ENCODE results near the gene SULT1B1.

SULT1B1 gene

GRCh38 chr4:69749771-69750170 lies 10.6 kb downstream of the SULT1B1 start:
- DNase-seq (ENCODE audit: low spot score): peak; percentile 31

GRCh38 chr4:69748173-69748572 lies 12.2 kb downstream of the SULT1B1 start:
- peak; percentile 35 for DNase-seq (ENCODE audit: low spot score)

- DNase-seq (ENCODE audit: low spot score): no peak
Observed at GRCh38 chr4:69744157-69744478, 16.3 kb downstream of the SULT1B1 start.

GRCh38 chr4:69743476-69744156 lies 16.8 kb downstream of the SULT1B1 start:
- no peak for DNase-seq (ENCODE audit: low spot score)

- no peak for DNase-seq (ENCODE audit: low spot score)
Observed at GRCh38 chr4:69742596-69742995, 17.8 kb downstream of the SULT1B1 start.

GRCh38 chr4:69738872-69739271 lies 21.5 kb downstream of the SULT1B1 start:
- no peak for DNase-seq (ENCODE audit: low spot score)

GRCh38 chr4:69735119-69735518 lies 25.3 kb downstream of the SULT1B1 start:
- DNase-seq (ENCODE audit: low spot score): no peak

- no peak for DNase-seq (ENCODE audit: low spot score)
Observed at GRCh38 chr4:69731847-69732246, 28.6 kb downstream of the SULT1B1 start.

GRCh38 chr4:69731241-69731640 lies 29.2 kb downstream of the SULT1B1 start:
- no peak for DNase-seq (ENCODE audit: low spot score)

- DNase-seq (ENCODE audit: low spot score): no peak
Observed at GRCh38 chr4:69730002-69730401, 30.4 kb downstream of the SULT1B1 start.

GRCh38 chr4:69727926-69728325 lies 32.5 kb downstream of the SULT1B1 start:
- DNase-seq (ENCODE audit: low spot score): no peak

GRCh38 chr4:69727426-69727825 lies 33.0 kb downstream of the SULT1B1 start:
- DNase-seq (ENCODE audit: low spot score): no peak

- DNase-seq (ENCODE audit: low spot score): no peak
Observed at GRCh38 chr4:69726971-69727370, 33.4 kb downstream of the SULT1B1 start.

- DNase-seq (ENCODE audit: low spot score): no peak
Observed at GRCh38 chr4:69718396-69719271, 41.8 kb downstream of the SULT1B1 start.

GRCh38 chr4:69717778-69718177 lies 42.6 kb downstream of the SULT1B1 start:
- DNase-seq (ENCODE audit: low spot score): no peak

GRCh38 chr4:69716654-69717053 lies 43.8 kb downstream of the SULT1B1 start:
- no peak for DNase-seq (ENCODE audit: low spot score)

- no peak for DNase-seq (ENCODE audit: low spot score)
Observed at GRCh38 chr4:69714086-69714485, 46.3 kb downstream of the SULT1B1 start.

- DNase-seq (ENCODE audit: low spot score): no peak
Observed at GRCh38 chr4:69713593-69713992, 46.8 kb downstream of the SULT1B1 start.

GRCh38 chr4:69710580-69710979 lies 49.8 kb downstream of the SULT1B1 start:
- DNase-seq (ENCODE audit: low spot score): no peak

GRCh38 chr4:69708211-69708610 lies 52.2 kb downstream of the SULT1B1 start:
- DNase-seq (ENCODE audit: low spot score): peak; percentile 11

- DNase-seq (ENCODE audit: low spot score): no peak
Observed at GRCh38 chr4:69707807-69708206, 52.6 kb downstream of the SULT1B1 start.

GRCh38 chr4:69702201-69702600 lies 58.2 kb downstream of the SULT1B1 start:
- no peak for DNase-seq (ENCODE audit: low spot score)

GRCh38 chr4:69701696-69702095 lies 58.7 kb downstream of the SULT1B1 start:
- DNase-seq (ENCODE audit: low spot score): no peak

All from hepatic stellate cell (primary cell).